ENCODE results near the gene OR6S1.
"Not testable (repeated sequence)": the region's sequence is repeated elsewhere in the genome, so short reads cannot be mapped to it uniquely, and the experiment has no call there.

The OR6S1 gene

DNA sequence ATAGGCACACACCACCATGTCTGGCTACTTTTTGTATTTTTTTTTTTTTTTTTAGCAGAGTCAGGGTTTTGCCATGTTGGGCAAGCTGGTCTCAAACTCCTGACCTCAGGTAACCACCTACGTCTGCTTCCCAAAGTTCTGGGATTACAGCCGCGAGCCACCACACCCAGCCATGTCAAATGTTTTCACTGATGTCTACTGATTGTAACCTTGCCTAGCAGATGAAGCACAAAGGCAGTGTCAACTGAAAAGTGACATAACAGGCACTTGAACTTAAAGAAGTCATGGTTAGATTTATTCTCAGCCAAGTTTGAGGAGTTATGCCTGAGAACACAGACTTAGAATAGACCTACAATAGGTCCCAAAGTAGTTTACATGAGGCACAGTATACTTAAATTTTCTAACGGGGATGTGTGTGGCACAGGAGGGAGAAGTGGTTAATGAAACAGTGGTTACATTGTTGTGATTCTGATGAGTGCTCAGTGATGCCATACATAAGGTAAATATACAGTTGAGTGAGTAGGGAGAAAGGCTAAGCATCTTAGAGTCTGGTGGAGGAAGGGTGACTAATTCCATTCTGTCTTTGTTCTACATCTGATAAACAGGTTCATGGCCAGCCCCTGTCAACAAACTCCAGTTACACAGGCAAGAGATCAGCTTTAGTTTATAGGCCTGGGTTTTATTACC lies 30.2 kb upstream of the OR6S1 start:
- no peak for DNase-seq (ENCODE audit: low read depth)

DNA sequence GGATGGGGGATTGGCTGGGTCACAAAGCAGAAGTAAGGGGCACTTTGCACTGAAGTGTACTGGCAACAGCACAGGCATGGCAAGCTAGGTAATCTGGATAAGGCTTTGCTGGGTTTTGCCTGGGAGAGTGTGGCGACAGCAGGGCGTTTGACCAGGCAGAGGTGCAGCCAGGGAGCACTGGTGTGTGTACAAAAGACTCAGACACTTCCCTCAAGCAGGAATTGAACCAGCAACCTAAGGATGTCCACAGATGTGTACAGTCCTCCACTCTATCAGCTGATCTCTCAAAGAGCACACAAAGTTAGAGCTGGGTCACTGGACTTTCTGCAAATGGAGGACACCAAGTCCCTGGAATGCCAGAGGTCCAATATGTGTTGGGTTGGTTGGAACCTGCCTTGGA lies 27.5 kb upstream of the OR6S1 start:
- DNase-seq (ENCODE audit: low read depth): no peak

DNA sequence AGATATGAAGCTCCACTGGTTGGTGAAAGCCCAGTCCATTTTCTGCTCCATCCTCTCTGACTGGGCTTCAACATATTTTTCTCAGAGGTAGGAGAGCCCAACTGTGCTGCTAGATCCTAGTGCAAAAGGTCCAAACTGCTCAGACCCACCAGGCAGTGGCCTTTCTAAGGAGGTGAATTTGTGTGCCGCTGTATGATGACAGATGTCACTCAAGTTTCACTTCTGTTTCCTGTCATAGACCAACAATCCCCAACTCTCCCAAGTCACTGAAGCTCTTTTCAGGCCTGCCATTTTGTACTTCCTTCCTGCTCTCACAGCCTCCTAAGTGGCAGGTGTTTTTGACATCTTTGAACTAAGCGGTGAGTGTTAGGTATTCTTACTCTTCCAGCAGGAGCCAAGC lies 26.5 kb upstream of the OR6S1 start:
- no peak for DNase-seq (ENCODE audit: low read depth)

DNA sequence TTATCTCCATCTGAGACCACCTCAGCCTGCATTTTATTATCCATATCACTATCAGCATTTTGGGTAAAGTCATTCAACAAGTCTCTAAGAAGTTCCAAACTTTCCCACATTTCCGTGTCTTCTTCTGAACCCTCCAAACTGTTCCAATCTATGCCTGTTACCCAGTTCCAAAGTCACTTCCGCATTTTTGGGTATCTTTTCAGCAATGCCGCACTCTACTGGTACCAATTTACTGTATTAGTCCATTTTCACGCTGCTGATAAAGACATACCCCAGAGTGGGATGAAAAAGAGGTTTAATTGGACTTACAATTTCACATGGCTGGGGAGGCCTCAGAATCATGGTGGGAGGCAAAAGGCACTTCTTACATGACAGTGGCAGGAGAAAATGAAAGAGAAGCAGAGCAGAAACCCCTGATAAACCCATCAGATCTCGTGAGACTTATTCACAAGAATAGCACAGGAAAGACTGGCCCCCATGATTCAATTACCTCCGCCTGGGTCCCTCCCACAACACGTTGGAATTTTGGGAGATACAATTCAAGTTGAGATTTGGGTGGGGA lies 25.0 kb upstream of the OR6S1 start:
- DNase-seq (ENCODE audit: low read depth): not testable (repeated sequence)

DNA sequence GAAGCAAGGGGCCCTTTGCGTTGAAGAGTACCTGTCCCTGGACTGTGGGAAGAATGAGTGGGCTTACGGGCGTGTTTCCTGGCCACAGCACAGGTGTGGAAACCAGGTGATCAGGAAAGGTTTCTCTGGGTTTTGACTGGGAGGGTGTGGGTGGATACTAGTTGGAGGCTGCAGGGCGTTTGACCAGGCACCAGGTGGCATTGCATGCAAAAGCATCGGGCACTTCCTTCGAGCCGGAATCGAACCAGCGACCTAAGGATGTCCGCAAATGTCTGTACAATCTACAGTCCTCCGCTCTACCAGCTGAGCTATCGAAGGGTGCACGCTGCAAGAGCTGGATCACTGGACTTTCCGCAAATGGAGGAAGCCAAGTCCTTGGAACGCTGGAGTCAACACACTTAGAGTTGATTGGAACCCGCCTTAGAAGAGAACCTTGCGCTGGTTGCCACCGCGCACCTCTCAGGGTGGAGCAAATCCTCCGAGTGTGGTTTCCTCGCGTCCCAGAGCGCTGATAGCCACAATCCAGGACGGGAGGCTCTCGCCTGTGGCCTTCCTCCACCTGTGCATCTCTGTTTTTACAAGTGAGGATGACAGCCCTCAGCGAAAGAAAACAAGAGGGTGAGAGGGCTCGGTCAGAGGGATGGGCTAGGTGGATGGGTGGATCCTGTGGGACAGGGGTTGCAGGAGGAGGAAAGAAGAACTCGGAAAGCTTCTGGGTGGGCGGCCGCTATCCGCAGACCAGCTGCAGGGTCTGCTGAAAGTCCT lies 21.7 kb upstream of the OR6S1 start:
- peak; percentile 54 for DNase-seq (ENCODE audit: low read depth)

DNA sequence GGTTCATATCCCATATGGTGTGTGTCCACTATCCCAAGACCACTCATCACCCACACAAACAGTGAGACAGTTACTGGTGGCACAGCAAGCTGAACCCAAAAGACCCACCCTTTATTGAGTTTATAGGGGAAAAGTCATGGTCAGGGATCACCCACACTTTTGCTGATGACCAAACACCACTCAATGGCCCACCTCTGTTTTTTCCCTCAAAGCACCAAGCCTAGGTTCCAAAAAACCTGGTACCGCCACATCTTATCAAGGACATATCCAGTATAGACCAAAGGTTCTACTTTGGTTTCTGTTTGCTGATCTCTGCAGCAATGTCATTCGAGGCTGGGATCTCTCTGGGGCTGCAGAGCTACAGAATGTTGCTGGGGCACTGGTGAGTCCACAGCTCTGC lies 19.7 kb upstream of the OR6S1 start:
- DNase-seq (ENCODE audit: low read depth): no peak

DNA sequence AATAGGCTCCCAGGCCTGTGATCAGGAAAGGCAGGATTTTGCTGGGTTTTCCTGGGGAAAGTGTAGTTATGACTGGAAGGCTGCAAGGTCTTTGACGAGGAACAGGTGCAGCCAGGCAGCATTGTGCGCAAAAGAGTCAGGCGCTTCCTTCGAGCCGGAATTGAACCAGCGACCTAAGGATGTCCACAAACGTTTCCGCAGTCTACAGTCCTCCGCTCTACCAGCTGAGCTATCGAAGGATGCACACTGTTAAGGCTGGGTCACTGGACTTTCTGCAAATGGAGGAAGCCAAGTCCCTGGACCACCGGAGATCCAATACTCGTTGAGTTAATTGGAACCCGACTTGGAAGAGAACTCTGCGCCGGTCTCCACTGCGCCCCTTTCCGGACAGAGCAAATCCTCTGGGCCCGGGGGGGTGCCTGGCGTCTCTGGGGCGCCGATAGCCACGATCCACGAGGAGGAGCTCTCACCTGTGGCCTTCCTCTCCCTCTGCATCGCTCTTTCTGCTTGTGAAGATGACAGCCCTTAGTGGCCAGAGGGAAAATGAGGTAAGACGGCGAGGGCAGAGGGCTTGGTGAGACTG lies 18.4 kb upstream of the OR6S1 start:
- no peak for DNase-seq (ENCODE audit: low read depth)

DNA sequence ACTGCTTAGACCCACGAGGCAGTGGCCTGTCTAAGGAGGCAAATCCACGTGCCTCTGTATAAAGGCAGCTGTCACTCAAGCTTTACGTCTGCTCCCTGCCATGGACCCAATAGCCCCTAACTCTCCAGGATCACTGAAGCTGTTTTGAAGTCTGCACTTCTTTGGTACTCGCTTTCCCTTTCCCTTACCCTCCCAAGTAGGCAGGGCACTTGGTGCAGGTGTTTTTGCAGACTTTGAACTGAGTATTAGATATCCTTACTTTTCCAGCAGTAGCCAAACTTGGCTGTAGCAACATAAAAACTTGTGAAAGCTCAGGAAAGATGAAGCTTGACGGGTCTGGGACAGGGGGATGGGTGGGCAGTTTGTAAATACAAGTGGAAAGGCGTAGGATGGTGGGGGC lies 17.8 kb upstream of the OR6S1 start:
- no peak for DNase-seq (ENCODE audit: low read depth)

DNA sequence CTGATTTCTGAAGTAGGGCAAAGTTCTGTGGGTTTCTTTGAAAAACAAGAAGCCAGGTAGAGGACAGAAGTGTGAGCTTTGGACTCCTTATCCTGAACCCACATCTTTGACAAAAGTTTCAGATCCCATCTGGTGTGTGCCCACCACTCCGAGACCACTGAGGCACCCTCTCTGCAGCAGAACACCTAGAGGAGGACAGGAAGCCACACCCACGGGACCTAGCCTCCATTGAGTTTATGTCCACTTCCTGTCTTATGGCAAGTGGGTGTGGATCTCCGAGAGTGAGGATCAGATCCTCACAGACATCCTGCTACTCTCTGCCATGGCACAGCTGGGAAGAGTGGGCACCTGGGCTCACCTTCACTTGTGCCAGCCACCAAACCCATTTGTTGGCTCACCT lies 16.8 kb upstream of the OR6S1 start:
- DNase-seq (ENCODE audit: low read depth): no peak

DNA sequence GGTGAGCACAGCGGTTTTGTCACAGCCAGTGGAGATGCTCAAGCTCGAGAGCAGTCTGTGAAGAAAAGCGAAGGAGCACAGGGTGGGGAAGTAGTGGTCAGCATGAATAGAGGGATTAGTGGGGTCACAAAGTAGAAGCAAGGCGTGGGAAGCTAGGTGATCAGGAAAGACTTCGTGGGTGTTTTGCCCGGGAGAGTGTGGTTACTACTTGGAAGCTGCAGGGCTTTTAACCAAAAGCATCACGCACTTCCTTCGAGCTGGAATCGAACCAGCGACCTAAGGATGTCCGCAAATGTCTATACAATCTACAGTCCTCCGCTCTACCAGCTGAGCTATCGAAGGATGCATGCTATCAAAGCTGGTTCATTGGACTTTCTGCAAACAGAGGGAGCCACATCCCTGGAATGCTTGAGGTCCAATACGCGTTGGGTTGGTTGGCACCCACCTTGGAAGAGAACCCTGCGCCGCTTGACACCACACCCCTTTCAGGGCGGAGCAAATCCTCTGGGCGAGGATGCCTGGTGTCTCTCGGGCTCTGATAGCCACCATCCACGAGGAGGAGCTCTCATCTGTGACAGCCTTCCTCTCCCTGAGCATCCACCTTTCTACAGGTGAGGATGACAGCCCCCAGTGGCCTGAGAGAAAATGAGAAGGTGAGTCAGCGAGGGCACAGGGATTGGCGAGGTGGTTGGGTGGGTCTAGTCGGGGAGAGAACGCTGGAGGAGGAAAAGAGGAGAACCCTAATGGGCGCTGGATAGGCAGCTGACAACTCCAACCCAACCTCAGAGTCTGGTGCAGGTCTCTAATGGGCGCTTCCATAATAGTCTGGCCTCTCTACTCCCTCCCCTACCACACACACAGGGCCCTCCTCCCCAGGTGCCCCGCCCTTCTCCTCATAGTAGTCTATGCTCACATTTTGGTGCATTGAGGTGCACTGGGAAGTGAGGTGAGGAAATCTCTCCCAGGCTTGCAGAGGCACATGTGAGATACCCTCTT lies 16.0 kb upstream of the OR6S1 start:
- no peak for DNase-seq (ENCODE audit: low read depth)

DNA sequence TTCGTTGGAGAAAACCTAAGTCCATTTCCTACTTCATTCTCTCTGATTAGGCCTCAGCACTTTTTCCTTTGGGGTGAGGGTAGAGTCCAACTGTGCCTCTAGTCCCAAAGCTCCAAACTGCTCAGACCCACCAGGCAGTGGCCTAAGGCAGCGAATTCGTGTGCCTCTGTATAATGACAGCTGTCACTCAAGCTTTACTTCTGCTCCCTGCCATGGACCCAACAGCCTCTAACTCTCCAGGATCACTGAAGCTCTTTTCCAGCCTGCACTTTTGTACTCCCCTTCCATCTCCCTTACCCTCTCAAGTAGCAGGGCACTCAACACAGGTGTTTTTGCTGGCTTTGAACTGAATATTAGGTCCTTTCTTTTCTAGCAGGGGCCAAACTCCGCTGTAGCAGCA lies 14.8 kb upstream of the OR6S1 start:
- no peak for DNase-seq (ENCODE audit: low read depth)

DNA sequence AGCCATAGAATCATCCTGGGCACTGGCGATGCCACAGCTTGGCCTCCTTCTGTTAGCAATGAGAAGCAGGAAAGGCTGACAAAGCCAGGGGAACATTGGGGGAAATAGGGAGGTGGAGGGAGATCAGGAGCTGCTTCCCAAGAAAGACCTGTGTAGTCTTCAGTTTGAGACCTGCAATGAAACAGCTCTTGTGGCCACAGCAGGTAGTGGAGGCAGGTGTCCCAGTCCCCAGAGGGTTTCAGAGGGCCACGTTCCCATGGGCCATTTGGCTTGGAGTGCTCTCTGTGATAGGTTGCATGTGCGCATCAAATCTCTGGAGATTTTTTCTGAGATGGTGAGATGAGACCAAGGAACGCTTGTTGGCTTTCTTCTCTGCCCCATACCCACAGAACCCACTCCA lies 14.4 kb upstream of the OR6S1 start:
- DNase-seq (ENCODE audit: low read depth): no peak

DNA sequence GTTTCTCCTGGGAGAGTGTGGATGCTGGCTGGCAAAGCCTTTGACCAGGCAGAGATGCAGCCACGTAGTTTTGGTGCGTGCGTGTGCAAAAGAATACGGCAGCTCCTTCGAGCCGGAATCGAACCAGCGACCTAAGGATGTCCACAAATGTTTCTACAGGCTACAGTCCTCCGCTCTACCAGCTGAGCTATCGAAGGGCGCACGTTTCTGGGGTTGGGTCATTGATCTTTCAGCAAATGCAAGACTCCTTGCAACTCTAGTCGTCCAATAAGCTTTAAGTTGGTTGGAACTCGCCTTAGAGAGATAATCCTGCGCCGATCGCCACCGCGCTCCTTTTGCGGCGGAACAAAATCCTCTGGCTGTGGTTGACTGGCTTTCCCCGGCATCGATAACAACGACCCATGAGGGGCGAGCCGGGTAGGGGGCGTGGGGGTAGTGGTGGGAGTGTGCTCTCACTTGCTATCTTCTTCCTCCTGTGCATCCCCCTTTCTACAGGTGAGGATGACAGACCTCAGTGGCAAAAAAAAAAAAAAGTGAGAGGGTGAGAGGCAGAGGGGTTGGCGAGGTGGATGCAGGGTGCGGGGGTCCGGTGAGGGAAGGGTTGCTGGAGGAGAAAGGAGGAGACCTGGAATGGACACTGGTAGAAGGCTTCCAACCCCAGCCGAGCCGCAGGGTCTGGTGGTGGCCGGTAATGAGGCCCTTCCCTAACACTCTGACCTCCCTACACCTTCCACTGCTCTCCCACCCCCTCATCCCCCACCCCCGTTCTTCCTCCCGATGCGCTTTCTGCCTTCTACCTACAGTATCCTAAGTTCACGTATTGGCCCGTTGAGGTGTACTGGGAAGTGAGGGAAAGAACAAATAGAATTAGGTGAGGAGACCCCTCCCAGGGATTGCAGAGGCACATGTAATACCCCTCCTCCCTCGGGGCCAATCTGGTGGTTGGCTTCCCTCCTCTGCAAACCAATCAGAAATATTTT lies 11.8 kb upstream of the OR6S1 start:
- peak; percentile 39 for DNase-seq (ENCODE audit: low read depth)

DNA sequence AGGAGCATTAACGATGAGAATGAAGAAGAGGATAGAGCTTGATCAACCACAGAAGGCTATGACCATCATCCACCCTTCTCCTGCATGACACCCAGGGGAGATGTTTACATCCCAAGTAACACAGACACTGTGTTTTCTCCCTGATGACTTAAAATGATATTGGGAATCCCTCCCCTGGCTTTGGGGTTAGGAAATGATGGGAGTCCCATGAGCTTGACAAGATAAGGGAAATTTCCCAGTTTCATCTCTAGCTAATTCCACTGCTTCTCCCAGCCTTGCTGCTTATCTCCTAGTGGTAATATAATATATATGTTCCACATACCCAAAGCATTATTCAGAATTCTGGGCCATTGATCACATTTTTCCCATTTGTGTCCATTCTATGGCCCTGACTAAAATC lies 4.0 kb upstream of the OR6S1 start:
- no peak for DNase-seq (ENCODE audit: low read depth)

DNA sequence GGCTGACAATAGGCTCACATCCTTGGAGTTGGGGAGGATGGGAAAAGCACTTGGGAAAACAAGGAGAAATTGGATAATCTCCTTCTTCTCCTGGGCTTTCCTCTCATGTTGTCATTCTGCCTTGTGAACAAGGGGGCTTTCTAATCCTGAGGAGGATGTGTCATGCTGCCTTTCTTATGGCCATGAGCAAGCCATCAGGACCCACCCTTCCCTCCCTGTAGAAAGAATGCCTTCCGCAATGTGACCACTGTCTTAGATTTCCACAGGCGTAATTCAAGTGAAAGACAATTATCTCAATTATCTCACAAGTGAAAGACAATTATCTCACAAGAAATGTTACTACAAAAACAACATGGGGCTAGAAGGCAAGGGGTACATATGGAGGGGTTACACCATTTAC lies 3.0 kb upstream of the OR6S1 start:
- no peak for DNase-seq (ENCODE audit: low read depth)

DNA sequence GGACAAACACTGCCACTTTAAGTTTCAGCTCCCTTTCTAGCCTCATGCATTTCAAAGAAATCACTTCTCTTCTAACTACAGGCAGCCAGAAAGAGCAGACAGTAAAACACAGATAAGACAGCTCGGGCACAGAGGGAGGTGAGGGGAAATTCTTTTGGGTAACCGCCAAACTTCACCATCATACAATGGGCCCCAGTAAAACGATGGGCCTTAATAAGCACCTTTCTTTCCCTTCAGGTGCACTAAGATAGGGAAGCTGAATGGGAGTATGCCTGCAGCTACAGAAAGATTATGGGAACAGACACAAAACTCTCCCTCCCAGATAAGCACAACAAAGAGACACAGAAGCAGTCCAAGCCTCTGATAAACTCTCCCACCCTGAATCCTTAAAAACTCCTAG lies 1.3 kb upstream of the OR6S1 start:
- DNase-seq (ENCODE audit: low read depth): not testable (repeated sequence)

DNA sequence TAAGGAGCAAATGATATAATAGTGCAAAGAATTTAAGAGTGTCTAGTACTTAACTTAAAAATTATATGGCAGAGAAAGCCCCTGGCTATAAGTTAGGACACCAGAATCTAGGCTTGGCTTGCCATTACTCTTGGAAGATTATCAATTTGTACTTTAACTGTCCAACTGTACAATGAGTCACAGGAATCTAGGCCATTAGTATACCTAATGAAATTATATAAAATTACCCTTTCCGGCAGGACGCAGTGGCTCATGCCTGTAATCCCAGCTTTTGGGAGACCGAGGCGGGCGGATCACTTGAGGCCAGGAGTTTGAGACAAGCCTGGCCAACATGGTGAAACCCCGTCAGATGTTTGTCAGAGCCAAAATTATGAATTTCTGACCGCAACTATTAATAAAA lies 691 bp upstream of the OR6S1 start:
- no peak for DNase-seq (ENCODE audit: low read depth)

DNA sequence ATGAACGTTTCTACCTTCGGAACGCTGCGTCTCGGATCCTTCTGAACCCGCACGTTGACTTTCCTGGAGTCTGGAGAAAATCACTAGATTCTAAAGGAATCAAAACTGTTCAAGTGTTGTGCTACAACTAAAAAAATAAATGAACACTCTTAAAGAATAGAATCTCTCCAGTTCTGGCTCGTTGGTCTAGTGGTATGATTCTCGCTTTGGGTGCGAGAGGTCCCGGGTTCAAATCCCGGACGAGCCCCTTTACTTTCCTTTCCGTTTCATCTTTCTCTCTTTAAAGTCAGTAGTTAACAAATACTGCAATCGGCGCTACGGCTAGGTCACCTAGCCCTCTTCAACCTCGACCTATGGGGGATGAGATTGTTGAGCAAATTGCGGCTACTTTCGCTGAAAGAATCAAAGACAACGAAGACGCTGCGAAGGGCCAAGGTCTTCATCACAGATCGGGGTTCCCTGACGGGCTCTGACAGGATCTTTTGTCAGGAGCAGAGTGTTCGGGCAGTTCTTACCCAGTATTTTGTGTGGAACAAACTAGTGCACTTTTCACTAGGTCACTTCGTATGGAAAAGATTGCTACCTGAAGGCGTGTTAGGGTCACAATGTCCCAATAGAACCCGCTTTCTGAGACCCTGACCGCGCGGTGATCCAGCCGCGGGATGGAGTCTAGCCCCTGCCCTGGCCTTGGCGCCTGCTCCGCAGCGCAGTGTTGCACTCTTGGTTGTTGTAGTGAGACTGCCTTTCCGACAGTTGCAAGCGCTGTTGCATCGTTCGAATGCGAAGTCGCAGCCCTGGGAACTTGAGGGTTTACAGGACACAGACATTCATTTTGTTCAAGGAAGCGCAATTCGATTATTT lies 8.4 kb downstream of the OR6S1 start:
- no peak for DNase-seq (ENCODE audit: low read depth)

DNA sequence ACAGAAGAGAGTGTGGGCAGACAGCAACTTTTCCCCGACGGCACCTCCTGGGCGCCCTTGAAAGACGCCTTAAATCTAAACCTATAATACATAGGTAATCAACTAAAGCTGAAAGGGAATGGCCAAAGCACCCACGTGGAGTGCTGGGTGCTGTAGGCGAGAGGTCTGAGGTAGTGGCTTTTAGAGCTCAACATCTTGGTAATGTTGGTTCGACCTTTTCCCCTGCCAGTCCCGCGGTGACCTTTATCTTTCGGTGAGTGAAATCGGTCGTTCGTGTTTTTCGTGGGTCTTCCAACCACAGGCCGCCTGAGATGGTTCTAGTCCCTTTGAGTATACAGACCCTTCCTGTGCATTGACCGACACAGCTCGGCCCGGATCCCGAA lies 9.1 kb downstream of the OR6S1 start:
- DNase-seq (ENCODE audit: low read depth): no peak

DNA sequence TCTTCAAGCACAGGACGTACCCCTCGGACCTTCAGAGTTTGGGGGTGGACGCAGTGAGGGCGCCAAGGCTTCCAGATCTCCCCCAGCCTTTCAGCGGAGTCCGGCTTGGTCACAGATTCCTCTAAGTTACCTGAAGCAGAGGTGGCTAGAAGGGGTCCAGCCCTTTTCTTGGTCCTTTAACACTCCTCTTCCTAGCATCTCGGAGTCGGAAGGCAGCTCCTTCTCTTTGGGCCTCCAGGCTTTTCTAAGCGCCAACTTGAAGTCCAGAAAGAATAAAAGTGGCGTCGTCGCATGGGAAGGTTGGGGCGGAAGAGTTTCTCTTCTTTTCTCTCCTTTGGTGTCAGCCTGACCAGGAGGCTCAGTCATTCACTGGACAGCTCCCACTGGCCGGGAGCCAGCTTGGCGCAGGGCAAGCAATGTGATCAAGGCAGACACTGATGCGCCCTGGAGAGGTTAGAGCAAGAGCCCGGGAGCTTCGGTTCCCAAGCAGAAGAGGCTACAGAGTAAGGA lies 9.6 kb downstream of the OR6S1 start:
- DNase-seq (ENCODE audit: low read depth): no peak

Data from stimulated activated CD8-positive, alpha-beta memory T cell treated with anti-CD3 and anti-CD28 coated beads, Interleukin-15, amount 100 ng/mL, for 24 hours (primary cell).